Tibial nerve (tissue), 4 donors: ENCODE measurements around the gene CENPX.

Experiments
- EP300 ChIP-seq, 2 donors: sonication (generic); formaldehyde crosslinking; IDR thresholded peaks; one replicate each; pipeline ENCODE4 v1.6.1; 2017; ENCODE audit warnings: antibody characterized with exemption in 2 of 2, mild to moderate bottlenecking in 1 of 2
- POLR2A ChIP-seq, 2 donors: fragments of 450-650 bp; IDR thresholded peaks; one replicate each; pipeline ENCODE4 v1.6.1; 2017; ENCODE audit warnings: antibody characterized with exemption in 2 of 2, mild to moderate bottlenecking in 2 of 2, moderate library complexity in 2 of 2
- TF ChIP-seq, protein P1 (sequence below), 5 experiments: fragments of 200-600 bp in 3 of 5; fragments of 450-650 bp in 2 of 5; sonication (generic) in 3 of 5; IDR thresholded peaks; one replicate each; pipeline ENCODE4 v1.5.1; 2016 to 2019; ENCODE audit warnings: antibody characterized with exemption in 5 of 5, mild to moderate bottlenecking in 3 of 5, moderate library complexity in 2 of 5

DNA sequence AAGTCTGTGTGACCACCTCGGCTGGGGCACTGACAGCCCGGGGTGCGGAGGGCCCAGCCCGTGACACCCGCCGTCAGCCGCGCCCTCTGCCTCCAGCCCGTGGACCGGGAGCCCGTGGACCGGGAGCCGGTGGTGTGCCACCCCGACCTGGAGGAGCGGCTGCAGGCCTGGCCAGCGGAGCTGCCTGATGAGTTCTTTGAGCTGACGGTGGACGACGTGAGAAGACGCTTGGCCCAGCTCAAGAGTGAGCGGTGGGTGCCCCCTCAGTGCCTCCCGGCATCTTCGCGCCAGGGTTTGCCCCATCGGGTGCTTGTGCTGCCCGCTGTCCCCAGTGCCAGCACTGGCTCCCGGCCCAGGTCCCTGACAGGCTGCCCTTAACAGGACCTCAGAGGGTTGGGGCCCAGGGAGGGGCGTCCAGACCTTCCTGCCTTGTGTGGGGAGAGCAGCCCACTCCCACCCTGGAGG is 13.7 kb downstream of the CENPX start:
- TF ChIP-seq, protein P1, sequence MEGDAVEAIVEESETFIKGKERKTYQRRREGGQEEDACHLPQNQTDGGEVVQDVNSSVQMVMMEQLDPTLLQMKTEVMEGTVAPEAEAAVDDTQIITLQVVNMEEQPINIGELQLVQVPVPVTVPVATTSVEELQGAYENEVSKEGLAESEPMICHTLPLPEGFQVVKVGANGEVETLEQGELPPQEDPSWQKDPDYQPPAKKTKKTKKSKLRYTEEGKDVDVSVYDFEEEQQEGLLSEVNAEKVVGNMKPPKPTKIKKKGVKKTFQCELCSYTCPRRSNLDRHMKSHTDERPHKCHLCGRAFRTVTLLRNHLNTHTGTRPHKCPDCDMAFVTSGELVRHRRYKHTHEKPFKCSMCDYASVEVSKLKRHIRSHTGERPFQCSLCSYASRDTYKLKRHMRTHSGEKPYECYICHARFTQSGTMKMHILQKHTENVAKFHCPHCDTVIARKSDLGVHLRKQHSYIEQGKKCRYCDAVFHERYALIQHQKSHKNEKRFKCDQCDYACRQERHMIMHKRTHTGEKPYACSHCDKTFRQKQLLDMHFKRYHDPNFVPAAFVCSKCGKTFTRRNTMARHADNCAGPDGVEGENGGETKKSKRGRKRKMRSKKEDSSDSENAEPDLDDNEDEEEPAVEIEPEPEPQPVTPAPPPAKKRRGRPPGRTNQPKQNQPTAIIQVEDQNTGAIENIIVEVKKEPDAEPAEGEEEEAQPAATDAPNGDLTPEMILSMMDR (IDR thresholded peaks at IDR 0.05) = no peak
- TF ChIP-seq POLR2A (IDR thresholded peaks at IDR 0.05) (no peak), EP300 (IDR thresholded peaks at IDR 0.05) (no peak)
